ENCODE results near the gene IQSEC2. TPM values are rescaled to one million over a fixed set of nuclear protein-coding genes. Genes with fewer than 3 reads are reported as not detected.

IQSEC2 gene
- total and polyA plus RNA-seq, 11 donors, result 7.7 to 16.4 (median 12.6) TPM

GRCh38 chrX:53247928-53248327 lies 33.5 kb downstream of the IQSEC2 start:
- DNase-seq (no peak), ATAC-seq (no peak)
- intact Hi-C loops (cut with DNase I), result no loop called here
- peaks cover 0 to 22% (median 0%) of the 10 kb centered on the region in 9 donors for H3K36me3 ChIP-seq
- no peaks in the 10 kb centered on the region for H3K4me1 ChIP-seq
- H3K27ac ChIP-seq, result no peak overlapping the region
- H3K4me3 ChIP-seq, result no peak overlapping the region
- TF ChIP-seq, protein P1, sequence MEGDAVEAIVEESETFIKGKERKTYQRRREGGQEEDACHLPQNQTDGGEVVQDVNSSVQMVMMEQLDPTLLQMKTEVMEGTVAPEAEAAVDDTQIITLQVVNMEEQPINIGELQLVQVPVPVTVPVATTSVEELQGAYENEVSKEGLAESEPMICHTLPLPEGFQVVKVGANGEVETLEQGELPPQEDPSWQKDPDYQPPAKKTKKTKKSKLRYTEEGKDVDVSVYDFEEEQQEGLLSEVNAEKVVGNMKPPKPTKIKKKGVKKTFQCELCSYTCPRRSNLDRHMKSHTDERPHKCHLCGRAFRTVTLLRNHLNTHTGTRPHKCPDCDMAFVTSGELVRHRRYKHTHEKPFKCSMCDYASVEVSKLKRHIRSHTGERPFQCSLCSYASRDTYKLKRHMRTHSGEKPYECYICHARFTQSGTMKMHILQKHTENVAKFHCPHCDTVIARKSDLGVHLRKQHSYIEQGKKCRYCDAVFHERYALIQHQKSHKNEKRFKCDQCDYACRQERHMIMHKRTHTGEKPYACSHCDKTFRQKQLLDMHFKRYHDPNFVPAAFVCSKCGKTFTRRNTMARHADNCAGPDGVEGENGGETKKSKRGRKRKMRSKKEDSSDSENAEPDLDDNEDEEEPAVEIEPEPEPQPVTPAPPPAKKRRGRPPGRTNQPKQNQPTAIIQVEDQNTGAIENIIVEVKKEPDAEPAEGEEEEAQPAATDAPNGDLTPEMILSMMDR (IDR thresholded peaks at IDR 0.05), result no peak
- TF ChIP-seq POLR2A (IDR thresholded peaks at IDR 0.05), result no peak
- peaks cover 0 to 21% (median 0%) of the 10 kb centered on the region in 9 donors for H3K27me3 ChIP-seq
- 87 to 94% (median 93%) methylated on average over 10 of the region's 10 CpGs for WGBS, 4 donors
- no peaks in the 10 kb centered on the region for H3K9me3 ChIP-seq

DNA sequence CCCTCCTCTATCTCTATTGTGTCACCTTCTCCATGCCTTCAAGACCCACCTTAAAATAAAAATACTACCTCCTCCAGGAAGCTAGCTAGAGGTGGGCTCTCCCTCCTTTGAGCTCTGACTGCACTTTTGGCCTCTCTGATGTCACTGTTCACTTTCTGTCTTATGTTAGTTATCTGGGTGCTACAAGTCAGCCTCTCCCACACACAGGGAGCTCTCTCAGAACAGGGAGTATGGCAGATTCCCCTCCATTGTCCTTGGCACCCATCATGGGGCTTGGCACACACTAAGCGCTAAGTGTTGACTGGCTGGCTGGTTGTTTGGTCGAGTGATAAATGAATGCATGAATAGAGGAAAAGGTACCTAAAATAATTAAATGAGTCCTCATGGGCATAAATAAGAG lies 35.2 kb downstream of the IQSEC2 start:
- peaks cover 0 to 36% (median 0%) of the 10 kb centered on the region in 9 donors for H3K36me3 ChIP-seq
- H3K9me3 ChIP-seq, result no peaks in the 10 kb centered on the region
- 78 to 88% (median 83%) methylated on average over 2 of the region's 2 CpGs for WGBS, 4 donors
- H3K4me1 ChIP-seq, result no peaks in the 10 kb centered on the region
- H3K4me3 ChIP-seq, result no peak overlapping the region
- intact Hi-C loops (cut with DNase I), result no loop called here
- DNase-seq (no peak), ATAC-seq (no peak)
- peaks cover 0 to 16% (median 0%) of the 10 kb centered on the region in 9 donors for H3K27me3 ChIP-seq
- no peak for TF ChIP-seq POLR2A (IDR thresholded peaks at IDR 0.05)
- TF ChIP-seq, protein P1 (IDR thresholded peaks at IDR 0.05), result no peak
- no peak overlapping the region for H3K27ac ChIP-seq

DNA sequence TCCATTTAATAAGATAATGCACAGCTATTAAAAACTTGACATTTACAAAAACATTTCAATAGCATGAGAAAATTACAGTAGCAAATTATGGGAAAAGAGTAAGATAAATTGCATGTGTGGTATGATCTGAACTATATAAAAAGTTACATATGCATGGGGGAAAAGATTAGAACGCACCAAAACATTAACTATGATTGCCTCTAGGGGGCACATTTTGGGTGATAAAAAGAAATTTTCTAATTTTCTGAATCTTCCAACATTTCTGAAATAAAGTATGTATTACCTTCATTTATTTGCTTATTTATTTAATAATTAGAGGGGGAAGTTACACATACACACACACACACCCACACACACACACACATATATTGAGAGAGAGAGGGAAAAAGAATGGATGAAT lies 36.8 kb downstream of the IQSEC2 start:
- TF ChIP-seq, protein P1 (IDR thresholded peaks at IDR 0.05), result peak in 4 of 12 donors; percentile 15 to 35 (median 26)
- no peak for TF ChIP-seq POLR2A (IDR thresholded peaks at IDR 0.05)
- Histone ChIP-seq H3K27ac (no peak overlapping the region), H3K9me3 (no peaks in the 10 kb centered on the region), H3K4me1 (no peaks in the 10 kb centered on the region), H3K36me3 (peaks cover 0 to 31% (median 0%) of the 10 kb centered on the region in 9 donors), H3K4me3 (no peak overlapping the region), H3K27me3 (peaks cover 0 to 16% (median 0%) of the 10 kb centered on the region in 9 donors)
- 59 to 92% (median 76%) methylated on average over 1 of the region's 1 CpG for WGBS, 4 donors
- intact Hi-C loops (cut with DNase I), result no loop called here
- no peak for ATAC-seq
- DNase-seq, result no peak

DNA sequence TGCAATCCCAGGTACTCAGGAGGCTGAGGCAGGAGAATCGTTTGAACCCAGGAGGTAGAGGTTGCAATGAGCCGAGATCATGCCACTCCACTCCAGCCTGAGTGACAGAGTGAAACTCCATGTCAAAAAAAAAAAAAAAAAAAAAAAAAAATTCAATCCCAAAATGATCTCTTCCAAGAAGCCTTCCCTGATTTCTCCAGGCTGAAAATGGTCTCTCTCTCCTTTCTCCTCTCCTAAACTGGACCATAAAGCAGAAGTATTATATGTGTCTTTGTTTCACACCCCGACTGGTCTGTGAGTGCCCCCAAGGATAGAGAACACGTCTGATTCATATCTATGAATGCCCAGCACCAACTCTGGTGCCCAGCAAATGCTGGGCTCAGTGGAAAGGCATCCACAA lies 39.1 kb downstream of the IQSEC2 start:
- H3K27me3 ChIP-seq, result peaks cover 0 to 14% (median 0%) of the 10 kb centered on the region in 9 donors
- intact Hi-C loops (cut with DNase I), result no loop called here
- no peak overlapping the region for H3K27ac ChIP-seq
- TF ChIP-seq POLR2A (IDR thresholded peaks at IDR 0.05), result no peak
- TF ChIP-seq, protein P1 (IDR thresholded peaks at IDR 0.05), result no peak
- H3K9me3 ChIP-seq, result no peaks in the 10 kb centered on the region
- DNase-seq, result no peak
- WGBS, 4 donors, result 80 to 98% (median 88%) methylated on average over 4 of the region's 4 CpGs
- no peak overlapping the region for H3K4me3 ChIP-seq
- ATAC-seq, result no peak
- H3K36me3 ChIP-seq, result peaks cover 0 to 34% (median 0%) of the 10 kb centered on the region in 9 donors
- H3K4me1 ChIP-seq, result no peaks in the 10 kb centered on the region

All from heart left ventricle (tissue), 16 donors.